Astrocyte (in vitro differentiated cells and primary cell): ENCODE results near the gene TDRD15. TPM values are rescaled to one million over a fixed set of nuclear protein-coding genes. Genes with fewer than 3 reads are reported as not detected.

Experiments used
- DNase-seq: peaks from one replicate; pipeline ENCODE4 v3.0.0-alpha.2; 2010; ENCODE audit warnings: low read depth
- FAIRE-seq: peaks from 2 replicates; lab custom pipeline; 2011; peaks lifted over from hg19 to GRCh38; lab: Jason Lieb, UNC
- H2AFZ ChIP-seq: 2 replicates; pipeline ENCODE4 v1.6.0; 2012; ENCODE audit warnings: low read depth, low read length, inconsistent platforms
- H3K27ac ChIP-seq: 2 replicates; pipeline ENCODE4 v1.5.1; 2011; ENCODE audit warnings: low read depth, low read length, inconsistent platforms
- H3K27me3 ChIP-seq: 2 replicates; pipeline ENCODE4 v1.6.0; 2011; ENCODE audit warnings: low read length, inconsistent platforms; ENCODE audit not compliant: insufficient read depth
- H3K36me3 ChIP-seq: 2 replicates; pipeline ENCODE4 v1.5.1; 2011; ENCODE audit warnings: low read length, inconsistent platforms; ENCODE audit not compliant: insufficient read depth
- H3K4me1 ChIP-seq: 2 replicates; pipeline ENCODE4 v1.5.1; 2011; ENCODE audit warnings: low read length, inconsistent platforms; ENCODE audit not compliant: insufficient read depth
- H3K4me2 ChIP-seq: 2 replicates; pipeline ENCODE4 v1.6.0; 2012; ENCODE audit warnings: low read length, inconsistent platforms
- H3K4me3 ChIP-seq: 2 replicates; pipeline ENCODE4 v1.5.1; 2011; ENCODE audit warnings: low read depth, mild to moderate bottlenecking, low read length, inconsistent platforms; ENCODE audit not compliant: insufficient read depth
- H3K79me2 ChIP-seq: 2 replicates; pipeline ENCODE4 v1.6.0; 2012; ENCODE audit warnings: mild to moderate bottlenecking, low read length, inconsistent platforms; ENCODE audit not compliant: insufficient read depth
- H3K9ac ChIP-seq: 2 replicates; pipeline ENCODE4 v1.6.0; 2012; ENCODE audit warnings: mild to moderate bottlenecking, low read length, inconsistent platforms
- H3K9me3 ChIP-seq: 2 replicates; pipeline ENCODE4 v1.5.1; 2012; ENCODE audit warnings: low read depth, mild to moderate bottlenecking, low read length, inconsistent platforms; ENCODE audit not compliant: insufficient read depth
- H4K20me1 ChIP-seq: 2 replicates; pipeline ENCODE4 v1.6.0; 2012; ENCODE audit warnings: low read length, inconsistent platforms; ENCODE audit not compliant: insufficient read depth
- H3K27ac Mint-ChIP-seq: one replicate; pipeline ENCODE4 v1.8.0; 2021; ENCODE audit warnings: mild to moderate bottlenecking, mixed read lengths; ENCODE audit not compliant: unreplicated experiment
- H3K27me3 Mint-ChIP-seq: one replicate; pipeline ENCODE4 v1.8.0; 2021; ENCODE audit warnings: low read depth, mixed read lengths; ENCODE audit not compliant: unreplicated experiment
- H3K36me3 Mint-ChIP-seq: one replicate; pipeline ENCODE4 v1.8.0; 2021; ENCODE audit warnings: low read depth, mixed read lengths; ENCODE audit not compliant: unreplicated experiment
- H3K4me1 Mint-ChIP-seq: one replicate; pipeline ENCODE4 v1.8.0; 2021; ENCODE audit warnings: low read depth, mixed read lengths; ENCODE audit not compliant: unreplicated experiment
- H3K4me3 Mint-ChIP-seq: one replicate; pipeline ENCODE4 v1.8.0; 2021; ENCODE audit warnings: mild to moderate bottlenecking, moderate library complexity, mixed read lengths; ENCODE audit not compliant: unreplicated experiment
- H3K9me3 Mint-ChIP-seq: one replicate; pipeline ENCODE4 v1.8.0; 2021; ENCODE audit warnings: mild to moderate bottlenecking, mixed read lengths; ENCODE audit not compliant: unreplicated experiment
- EZH2 ChIP-seq: IDR thresholded peaks from 2 replicates; pipeline ENCODE4 v1.6.1; 2012; ENCODE audit warnings: mild to moderate bottlenecking, low read length, inconsistent platforms; ENCODE audit not compliant: insufficient read depth
- total RNA-seq: library from RNA; stranded (reverse); gene quantifications from 2 replicates; pipeline ENCODE4 v1.2.1, GENCODE V29; 2021
- TF ChIP-seq, protein P1 (sequence below): IDR thresholded peaks from 2 replicates; pipeline ENCODE4 v1.5.1; 2011; ENCODE audit warnings: low read depth, mild to moderate bottlenecking, inconsistent platforms, low read length, moderate library complexity; ENCODE audit not compliant: insufficient read depth

TDRD15 gene
- total RNA-seq, 1 donor from 2014 or later: not detected

DNA sequence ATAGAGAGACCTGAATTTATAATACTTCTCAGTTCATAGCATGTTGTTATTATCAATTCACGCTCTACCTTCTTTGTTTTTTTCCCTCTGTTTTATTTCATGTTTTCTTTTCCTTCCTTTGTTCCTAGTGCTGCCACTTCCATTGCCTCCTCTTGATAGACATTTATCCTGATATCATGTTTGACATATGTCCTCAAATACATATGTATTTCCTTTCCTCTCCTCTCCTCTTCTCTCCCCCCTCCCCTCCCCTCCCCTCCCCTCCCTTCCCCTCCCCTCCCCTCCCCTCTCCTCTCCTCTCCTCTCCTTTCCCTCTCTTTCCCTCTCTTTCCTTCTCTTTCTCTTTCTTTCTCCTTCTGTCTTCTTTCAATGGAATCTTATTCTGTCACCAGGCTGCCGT, 67.8 kb downstream of the TDRD15 start:
- DNase-seq (no peak), FAIRE-seq (no peak)
- Histone ChIP-seq H3K4me3 (no peak overlapping the region), H3K79me2 (no peaks in the 10 kb centered on the region), H3K9me3 (no peaks in the 10 kb centered on the region), H3K27me3 (no peaks in the 10 kb centered on the region), H3K4me2 (no peak overlapping the region), H3K4me1 (no peaks in the 10 kb centered on the region), H3K9ac (no peak overlapping the region), H2AFZ (no peak overlapping the region), H3K27ac (no peak overlapping the region), H4K20me1 (no peaks in the 10 kb centered on the region), H3K36me3 (no peaks in the 10 kb centered on the region)
- TF ChIP-seq EZH2: no peak
- TF ChIP-seq, protein P1, sequence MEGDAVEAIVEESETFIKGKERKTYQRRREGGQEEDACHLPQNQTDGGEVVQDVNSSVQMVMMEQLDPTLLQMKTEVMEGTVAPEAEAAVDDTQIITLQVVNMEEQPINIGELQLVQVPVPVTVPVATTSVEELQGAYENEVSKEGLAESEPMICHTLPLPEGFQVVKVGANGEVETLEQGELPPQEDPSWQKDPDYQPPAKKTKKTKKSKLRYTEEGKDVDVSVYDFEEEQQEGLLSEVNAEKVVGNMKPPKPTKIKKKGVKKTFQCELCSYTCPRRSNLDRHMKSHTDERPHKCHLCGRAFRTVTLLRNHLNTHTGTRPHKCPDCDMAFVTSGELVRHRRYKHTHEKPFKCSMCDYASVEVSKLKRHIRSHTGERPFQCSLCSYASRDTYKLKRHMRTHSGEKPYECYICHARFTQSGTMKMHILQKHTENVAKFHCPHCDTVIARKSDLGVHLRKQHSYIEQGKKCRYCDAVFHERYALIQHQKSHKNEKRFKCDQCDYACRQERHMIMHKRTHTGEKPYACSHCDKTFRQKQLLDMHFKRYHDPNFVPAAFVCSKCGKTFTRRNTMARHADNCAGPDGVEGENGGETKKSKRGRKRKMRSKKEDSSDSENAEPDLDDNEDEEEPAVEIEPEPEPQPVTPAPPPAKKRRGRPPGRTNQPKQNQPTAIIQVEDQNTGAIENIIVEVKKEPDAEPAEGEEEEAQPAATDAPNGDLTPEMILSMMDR: no peak
- Mint-ChIP-seq H3K9me3 (no peaks in the 10 kb centered on the region), H3K36me3 (no peaks in the 10 kb centered on the region), H3K27me3 (no peaks in the 10 kb centered on the region), H3K4me3 (no peak overlapping the region), H3K4me1 (no peaks in the 10 kb centered on the region), H3K27ac (no peak overlapping the region)

Other genes starting within 250 kb of the TDRD15 start
- 0.05 and 0.07 TPM in 2 replicates for gene APOB, start 79.9 kb upstream of the TDRD15 start, total RNA-seq